ENCODE results near the gene WNT3. TPM values are rescaled to one million over a fixed set of nuclear protein-coding genes. Genes with fewer than 3 reads are reported as not detected.

The WNT3 gene
- total and polyA plus RNA-seq, 10 of the 15 experiments (the other 5 are each of a cell fraction or from before 2014, with no cell fraction given): 0.01 to 0.03 TPM; not detected in 8

DNA sequence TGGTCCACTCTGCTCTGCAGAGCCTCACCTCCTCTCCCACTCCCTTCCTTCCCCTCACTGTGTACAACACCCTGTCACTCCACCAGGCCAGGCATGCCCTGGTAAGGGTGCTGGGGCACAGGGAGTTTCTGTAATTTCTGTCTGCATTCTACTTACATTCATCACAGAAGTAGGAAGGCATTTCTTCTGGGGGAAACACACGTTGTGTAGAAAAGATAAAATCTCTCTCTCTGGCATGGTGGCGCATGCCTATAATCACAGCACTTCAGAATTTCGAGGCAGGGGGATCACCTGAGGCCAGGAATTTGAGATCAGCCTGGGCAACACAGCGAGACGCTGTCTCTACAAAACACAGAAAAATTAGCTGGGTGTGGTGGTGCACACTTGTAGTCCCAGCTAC lies 27.0 kb downstream of the WNT3 start (continued):
- TF ChIP-seq EP300 (IDR thresholded peaks at IDR 0.05; ENCODE audit: borderline replicate concordance in 1 of 2, control insufficient read depth in 1 of 2, low read depth in 2 of 2, low read length in 2 of 2) (no peak), POLR2A (IDR thresholded peaks at IDR 0.05; ENCODE audit: low read depth, low read length) (no peak), FOS (IDR thresholded peaks at IDR 0.05; ENCODE audit: borderline replicate concordance, extremely low read depth, insufficient read length) (no peak), RB1 (IDR thresholded peaks at IDR 0.05; ENCODE audit: borderline replicate concordance) (no peak)

DNA sequence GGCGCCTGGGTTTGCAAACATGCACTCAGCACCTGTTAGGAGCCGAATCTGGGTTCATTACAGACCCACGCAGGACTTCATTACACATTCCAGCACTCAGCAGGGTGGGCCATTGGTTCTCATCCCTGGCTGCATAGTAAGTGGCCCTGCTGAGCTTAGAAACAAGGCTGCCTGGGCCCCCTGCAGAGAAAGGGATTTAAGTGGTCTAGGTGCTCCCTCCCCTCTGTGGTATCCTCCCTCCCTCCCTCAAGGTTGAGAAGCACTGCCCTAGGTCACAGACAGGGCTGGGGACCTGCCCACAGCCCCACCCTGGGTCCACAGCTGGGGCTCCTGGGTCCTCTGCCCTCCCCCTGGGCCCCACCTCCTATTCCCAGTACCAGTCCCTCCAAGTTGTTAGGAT lies 28.3 kb downstream of the WNT3 start:
- WGBS (ENCODE audit: insufficient coverage, insufficient replicate concordance, low lambda C conversion rate, missing lambda C conversion rate): 21% methylated on average over 3 of the region's 3 CpGs
- FAIRE-seq (no peak), DNase-seq (ENCODE audit: low read depth, low spot score) (no peak), ATAC-seq (no peak)
- SMC1A ChIA-PET (ENCODE audit: uncharacterized antibody, unreplicated experiment): no interaction called here
- RAD21 ChIA-PET (ENCODE audit: unreplicated experiment): no interaction called here
- POLR2A ChIA-PET: no interaction called here
- Histone ChIP-seq H2AFZ (ENCODE audit: control insufficient read depth, low read depth, low read length) (no peak overlapping the region), H3K4me1 (ENCODE audit: control insufficient read depth, insufficient read depth, low read length) (no peaks in the 10 kb centered on the region), H3K4me2 (ENCODE audit: control insufficient read depth, insufficient read depth) (no peak overlapping the region), H3K4me3 (no peak overlapping the region), H3K9ac (ENCODE audit: control insufficient read depth, insufficient read depth, low read length) (no peak overlapping the region), H3K9me3 (replicated peaks; ENCODE audit: control insufficient read depth, insufficient read depth, low read length) (no peaks in the 10 kb centered on the region; the same call in 2 of the 3 replicates), H3K79me2 (ENCODE audit: control insufficient read depth, insufficient read depth, low read length) (no peaks in the 10 kb centered on the region), H3K36me3 (ENCODE audit: control insufficient read depth in 2 of 2, insufficient read depth in 2 of 2, low read length in 1 of 2) (no peaks in the 10 kb centered on the region), H3K27ac (ENCODE audit: control insufficient read depth, insufficient read depth) (no peak overlapping the region), H4K20me1 (ENCODE audit: control insufficient read depth, insufficient read depth) (no peaks in the 10 kb centered on the region), H3K27me3 (replicated peaks in 1 of 2; ENCODE audit: control insufficient read depth in 2 of 2, insufficient read depth in 2 of 2, low read length in 1 of 2) (peaks cover 0 to 3% of the 10 kb centered on the region in 2 experiments; a peak in 3 of 4 replicates)
- in situ Hi-C loops (cut with MboI): loop anchor here (10.0 kb wide), 2 partner anchors 65 to 105 kb away; partner anchors contain the start of gene WNT9B
- CTCF ChIA-PET: interaction anchor here (0.7 kb wide), 1 partner anchor 9 kb away, joined by 3 read pairs; no protein-coding TSS in a partner anchor
- no TSS peak for BruUV-seq (replicated peaks)
- intact Hi-C loops (cut with micrococcal nuclease; ENCODE audit: unreplicated experiment): no loop called here
- TF ChIP-seq, protein P1, sequence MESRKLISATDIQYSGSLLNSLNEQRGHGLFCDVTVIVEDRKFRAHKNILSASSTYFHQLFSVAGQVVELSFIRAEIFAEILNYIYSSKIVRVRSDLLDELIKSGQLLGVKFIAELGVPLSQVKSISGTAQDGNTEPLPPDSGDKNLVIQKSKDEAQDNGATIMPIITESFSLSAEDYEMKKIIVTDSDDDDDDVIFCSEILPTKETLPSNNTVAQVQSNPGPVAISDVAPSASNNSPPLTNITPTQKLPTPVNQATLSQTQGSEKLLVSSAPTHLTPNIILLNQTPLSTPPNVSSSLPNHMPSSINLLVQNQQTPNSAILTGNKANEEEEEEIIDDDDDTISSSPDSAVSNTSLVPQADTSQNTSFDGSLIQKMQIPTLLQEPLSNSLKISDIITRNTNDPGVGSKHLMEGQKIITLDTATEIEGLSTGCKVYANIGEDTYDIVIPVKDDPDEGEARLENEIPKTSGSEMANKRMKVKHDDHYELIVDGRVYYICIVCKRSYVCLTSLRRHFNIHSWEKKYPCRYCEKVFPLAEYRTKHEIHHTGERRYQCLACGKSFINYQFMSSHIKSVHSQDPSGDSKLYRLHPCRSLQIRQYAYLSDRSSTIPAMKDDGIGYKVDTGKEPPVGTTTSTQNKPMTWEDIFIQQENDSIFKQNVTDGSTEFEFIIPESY (IDR thresholded peaks at IDR 0.05): no peak
- TF ChIP-seq CBX3 (IDR thresholded peaks at IDR 0.05; ENCODE audit: borderline replicate concordance, low read depth) (no peak), ZNF274 (IDR thresholded peaks at IDR 0.05; ENCODE audit: insufficient read depth, insufficient read length) (no peak), PKNOX1 (IDR thresholded peaks at IDR 0.05) (no peak), ESRRA (IDR thresholded peaks at IDR 0.05; ENCODE audit: low read length) (no peak), FOS (IDR thresholded peaks at IDR 0.05; ENCODE audit: borderline replicate concordance, extremely low read depth, insufficient read length) (no peak), KLF5 (IDR thresholded peaks at IDR 0.05; ENCODE audit: partially characterized antibody) (no peak), RAD51 (IDR thresholded peaks at IDR 0.05) (no peak), HCFC1 (IDR thresholded peaks at IDR 0.05; ENCODE audit: low read length) (no peak), KAT2A (conservative IDR thresholded peaks at IDR 0.05; ENCODE audit: control insufficient read depth, low read depth, low read length) (no peak), TCF3 (IDR thresholded peaks at IDR 0.05; ENCODE audit: borderline replicate concordance, insufficient read depth, low read depth, low read length) (no peak), JUND (IDR thresholded peaks at IDR 0.05; ENCODE audit: low read depth, low read length) (no peak), MTA2 (IDR thresholded peaks at IDR 0.05; ENCODE audit: low read depth) (no peak)

Data from GM12878 (cell line).